HG03558 (cell line): ENCODE measurements around the gene KRTAP4-5.
"Not testable (repeated sequence)": the region's sequence is repeated elsewhere in the genome, so short reads cannot be mapped to it uniquely, and the experiment has no call there.

ENCODE experiments used
- ATAC-seq: cut with Tn5 transposase; IDR thresholded peaks from one replicate; pipeline ENCODE4 v1.9.1; 2021; ENCODE audit warnings: moderate number of reproducible peaks; ENCODE audit not compliant: unreplicated experiment; ENCODE audit errors: extremely low read depth

KRTAP4-5 gene

GRCh38 chr17:41148971-41149651 lies 514 bp downstream of the KRTAP4-5 start:
- not testable (repeated sequence) for ATAC-seq

GRCh38 chr17:41147531-41148204 lies 2.0 kb downstream of the KRTAP4-5 start:
- ATAC-seq = no peak

GRCh38 chr17:41145261-41145660 lies 4.4 kb downstream of the KRTAP4-5 start:
- no peak for ATAC-seq

- no peak for ATAC-seq
Observed at GRCh38 chr17:41144846-41145245, 4.8 kb downstream of the KRTAP4-5 start.

- ATAC-seq = no peak
Observed at GRCh38 chr17:41141361-41141760, 8.3 kb downstream of the KRTAP4-5 start.

GRCh38 chr17:41140360-41141131 lies 9.1 kb downstream of the KRTAP4-5 start, which contains the start of gene KRTAP4-6:
Gene KRTAP4-6, minus strand, starts transcription at chr17:41140544. Its CDS starts 57 bp downstream, at chr17:41140487.
- ATAC-seq = no peak

- not testable (repeated sequence) for ATAC-seq
Observed at GRCh38 chr17:41139865-41140264, 9.8 kb downstream of the KRTAP4-5 start.

GRCh38 chr17:41133880-41134735 lies 15.5 kb downstream of the KRTAP4-5 start:
- ATAC-seq = no peak

GRCh38 chr17:41131979-41132378 lies 17.6 kb downstream of the KRTAP4-5 start:
- no peak for ATAC-seq

- no peak for ATAC-seq
Observed at GRCh38 chr17:41127371-41127770, 22.3 kb downstream of the KRTAP4-5 start.

- no peak for ATAC-seq
Observed at GRCh38 chr17:41126412-41126811, 23.2 kb downstream of the KRTAP4-5 start.

- ATAC-seq = no peak
Observed at GRCh38 chr17:41125064-41125463, 24.6 kb downstream of the KRTAP4-5 start.

- not testable (repeated sequence) for ATAC-seq
Observed at GRCh38 chr17:41123991-41124371, 25.6 kb downstream of the KRTAP4-5 start, which contains the start of gene KRTAP4-12. Gene KRTAP4-12, minus strand, starts transcription at chr17:41124182. Its CDS starts 60 bp downstream, at chr17:41124122.

GRCh38 chr17:41123292-41123990 lies 26.2 kb downstream of the KRTAP4-5 start:
- not testable (repeated sequence) for ATAC-seq

GRCh38 chr17:41121742-41122141 lies 27.9 kb downstream of the KRTAP4-5 start:
- ATAC-seq = no peak

- ATAC-seq = not testable (repeated sequence)
Observed at GRCh38 chr17:41119696-41120690, 29.6 kb downstream of the KRTAP4-5 start.

GRCh38 chr17:41118721-41119120 lies 30.9 kb downstream of the KRTAP4-5 start:
- no peak for ATAC-seq

- ATAC-seq = not testable (repeated sequence)
Observed at GRCh38 chr17:41117846-41118386, 31.7 kb downstream of the KRTAP4-5 start, which contains the start of gene KRTAP4-11. Gene KRTAP4-11, minus strand, starts transcription at chr17:41118373. Its CDS starts 58 bp downstream, at chr17:41118315.
